Renal cortical epithelial cell (primary cell): Measurements from ENCODE around the gene MRPL14. TPM values are rescaled to one million over a fixed set of nuclear protein-coding genes. Genes with fewer than 3 reads are reported as not detected.

Experiments used
- DNase-seq: peaks from one replicate; pipeline ENCODE4 v3.0.0-alpha.2; 2011; ENCODE audit warnings: low read depth
- total RNA-seq: library from RNA; depleted of rRNA; stranded (reverse); fragments of >200 nt; gene quantifications from 2 replicates; pipeline ENCODE4 v1.2.3, GENCODE V29; 2014

MRPL14 gene
- total RNA-seq, 1 donor from 2014 or later = 44.9 TPM

GRCh38 chr6:44126320-44127149, 717 bp downstream of the MRPL14 start:
- DNase-seq = peak; percentile 69

GRCh38 chr6:44123544-44123943, 3.7 kb downstream of the MRPL14 start:
- DNase-seq = no peak

GRCh38 chr6:44122801-44123200, 4.5 kb downstream of the MRPL14 start:
- DNase-seq = peak; percentile 76

GRCh38 chr6:44120692-44121443, 6.4 kb downstream of the MRPL14 start:
- DNase-seq = no peak

- no peak for DNase-seq
Measured at GRCh38 chr6:44119704-44120262, 7.5 kb downstream of the MRPL14 start.

GRCh38 chr6:44117397-44118128, 9.7 kb downstream of the MRPL14 start:
- DNase-seq = peak; percentile 48

GRCh38 chr6:44116641-44117382, 10.4 kb downstream of the MRPL14 start:
- DNase-seq = peak; percentile 83

- peak; percentile 74 for DNase-seq
Measured at GRCh38 chr6:44115866-44116265, 11.4 kb downstream of the MRPL14 start.

GRCh38 chr6:44113414-44113813, 13.8 kb downstream of the MRPL14 start:
- DNase-seq = no peak

- DNase-seq = no peak
Measured at GRCh38 chr6:44111434-44112417, 15.5 kb downstream of the MRPL14 start.

GRCh38 chr6:44110966-44111365, 16.3 kb downstream of the MRPL14 start:
- no peak for DNase-seq

- no peak for DNase-seq
Measured at GRCh38 chr6:44110005-44110676, 17.1 kb downstream of the MRPL14 start.

- DNase-seq = no peak
Measured at GRCh38 chr6:44109212-44109611, 18.0 kb downstream of the MRPL14 start.

GRCh38 chr6:44108471-44108870, 18.8 kb downstream of the MRPL14 start:
- DNase-seq = no peak

GRCh38 chr6:44107017-44107416, 20.2 kb downstream of the MRPL14 start:
- no peak for DNase-seq

GRCh38 chr6:44105993-44106740, 21.1 kb downstream of the MRPL14 start:
- no peak for DNase-seq

GRCh38 chr6:44105146-44105545, 22.1 kb downstream of the MRPL14 start:
- peak; percentile 38 for DNase-seq

GRCh38 chr6:44104481-44105021, 22.7 kb downstream of the MRPL14 start:
- DNase-seq = no peak
